Activated CD8-positive, alpha-beta T cell treated with anti-CD3 and anti-CD28 coated beads for 36 hours (primary cell): ENCODE measurements around the gene GREB1. TPM values are rescaled to one million over a fixed set of nuclear protein-coding genes. Genes with fewer than 3 reads are reported as not detected.

Experiments used
- ATAC-seq: fragments of 200-7000 bp; cut with Tn5 transposase; one replicate; pipeline ENCODE4 v1.10.0; 2021; ENCODE audit warnings: mild to moderate bottlenecking, moderate library complexity
- CTCF ChIA-PET: fragments of 350-600 bp; sonication (Branson Sonifier 250); formaldehyde crosslinking; loops from one replicate; lab custom pipeline; 2021; ENCODE audit warnings: antibody characterized with exemption; lab: Charles Lee
- POLR2A ChIA-PET: fragments of 350-600 bp; sonication (Branson Sonifier 250); formaldehyde crosslinking; loops from one replicate; lab custom pipeline; 2021; ENCODE audit warnings: antibody characterized with exemption; lab: Charles Lee
- DNase-seq: peaks from one replicate; pipeline ENCODE4 v3.0.0-alpha.2; 2020
- H3K27ac Mint-ChIP-seq: one replicate; pipeline ENCODE4 v1.8.0; 2021; ENCODE audit warnings: mild to moderate bottlenecking, mixed read lengths
- H3K27me3 Mint-ChIP-seq: one replicate; pipeline ENCODE4 v1.8.0; 2021; ENCODE audit warnings: mixed read lengths
- H3K36me3 Mint-ChIP-seq: one replicate; pipeline ENCODE4 v1.8.0; 2021; ENCODE audit warnings: low read depth, mixed read lengths
- H3K4me1 Mint-ChIP-seq: one replicate; pipeline ENCODE4 v1.8.0; 2021; ENCODE audit warnings: low read depth, mixed read lengths
- H3K4me3 Mint-ChIP-seq: one replicate; pipeline ENCODE4 v1.8.0; 2021; ENCODE audit warnings: mild to moderate bottlenecking, moderate library complexity, mixed read lengths
- H3K9me3 Mint-ChIP-seq: one replicate; pipeline ENCODE4 v1.8.0; 2021; ENCODE audit warnings: mixed read lengths
- intact Hi-C: fragments of 100-400 bp; cut with micrococcal nuclease; formaldehyde crosslinking; loops from one replicate; pipeline ENCODE4 v1.10.0; 2022
- total RNA-seq, 2 experiments: library from RNA; stranded (reverse); gene quantifications; one replicate each; pipeline ENCODE4 v1.2.3, GENCODE V29; 2021
- TF ChIP-seq, protein P1 (sequence below): fragments of 200-600 bp; IDR thresholded peaks from one replicate; pipeline ENCODE4 v1.8.0; 2022; ENCODE audit warnings: antibody characterized with exemption, mild to moderate bottlenecking

The GREB1 gene
- total RNA-seq, 2 experiments from 2014 or later = 1.5 TPM

DNA sequence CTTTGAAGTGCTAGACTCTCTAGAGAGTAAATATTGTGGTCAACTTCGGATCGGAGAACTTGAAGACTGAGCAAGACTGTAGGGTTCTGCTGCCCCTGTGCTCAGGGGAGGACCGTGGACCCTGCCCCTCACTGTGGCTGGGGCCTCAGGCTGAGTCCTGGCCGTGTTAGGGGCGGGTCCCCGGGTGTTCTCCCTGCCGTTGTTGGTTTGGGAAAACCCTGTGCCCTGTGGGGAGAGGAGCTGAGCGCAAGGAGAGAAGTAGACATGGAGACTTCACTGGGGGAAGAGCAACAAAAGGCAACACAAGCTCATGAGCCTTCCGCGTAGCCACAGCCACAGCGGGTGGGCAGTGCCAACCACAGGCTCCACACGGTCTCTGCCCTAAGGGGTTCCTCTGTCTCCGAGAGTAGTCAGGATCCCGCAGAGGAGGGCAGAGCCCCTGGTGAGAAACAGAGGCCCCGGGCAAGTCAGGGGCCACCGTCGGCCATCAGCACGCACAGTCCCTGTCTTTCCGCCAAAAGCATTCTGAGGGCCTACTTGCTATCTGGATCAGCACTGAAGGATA lies 83.1 kb downstream of the GREB1 start:
- POLR2A ChIA-PET = no interaction called here
- DNase-seq = no peak
- intact Hi-C loops = no loop called here
- no peak for ATAC-seq
- CTCF ChIA-PET = interaction anchor here (1.7 kb wide), 1 partner anchor 11 kb away, joined by 4 read pairs; no protein-coding TSS in a partner anchor
- Mint-ChIP-seq H3K27me3 (no peaks in the 10 kb centered on the region), H3K27ac (no peak overlapping the region), H3K4me1 (no peaks in the 10 kb centered on the region), H3K9me3 (no peaks in the 10 kb centered on the region), H3K4me3 (no peak overlapping the region), H3K36me3 (no peaks in the 10 kb centered on the region)
- TF ChIP-seq, protein P1, sequence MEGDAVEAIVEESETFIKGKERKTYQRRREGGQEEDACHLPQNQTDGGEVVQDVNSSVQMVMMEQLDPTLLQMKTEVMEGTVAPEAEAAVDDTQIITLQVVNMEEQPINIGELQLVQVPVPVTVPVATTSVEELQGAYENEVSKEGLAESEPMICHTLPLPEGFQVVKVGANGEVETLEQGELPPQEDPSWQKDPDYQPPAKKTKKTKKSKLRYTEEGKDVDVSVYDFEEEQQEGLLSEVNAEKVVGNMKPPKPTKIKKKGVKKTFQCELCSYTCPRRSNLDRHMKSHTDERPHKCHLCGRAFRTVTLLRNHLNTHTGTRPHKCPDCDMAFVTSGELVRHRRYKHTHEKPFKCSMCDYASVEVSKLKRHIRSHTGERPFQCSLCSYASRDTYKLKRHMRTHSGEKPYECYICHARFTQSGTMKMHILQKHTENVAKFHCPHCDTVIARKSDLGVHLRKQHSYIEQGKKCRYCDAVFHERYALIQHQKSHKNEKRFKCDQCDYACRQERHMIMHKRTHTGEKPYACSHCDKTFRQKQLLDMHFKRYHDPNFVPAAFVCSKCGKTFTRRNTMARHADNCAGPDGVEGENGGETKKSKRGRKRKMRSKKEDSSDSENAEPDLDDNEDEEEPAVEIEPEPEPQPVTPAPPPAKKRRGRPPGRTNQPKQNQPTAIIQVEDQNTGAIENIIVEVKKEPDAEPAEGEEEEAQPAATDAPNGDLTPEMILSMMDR = no peak

DNA sequence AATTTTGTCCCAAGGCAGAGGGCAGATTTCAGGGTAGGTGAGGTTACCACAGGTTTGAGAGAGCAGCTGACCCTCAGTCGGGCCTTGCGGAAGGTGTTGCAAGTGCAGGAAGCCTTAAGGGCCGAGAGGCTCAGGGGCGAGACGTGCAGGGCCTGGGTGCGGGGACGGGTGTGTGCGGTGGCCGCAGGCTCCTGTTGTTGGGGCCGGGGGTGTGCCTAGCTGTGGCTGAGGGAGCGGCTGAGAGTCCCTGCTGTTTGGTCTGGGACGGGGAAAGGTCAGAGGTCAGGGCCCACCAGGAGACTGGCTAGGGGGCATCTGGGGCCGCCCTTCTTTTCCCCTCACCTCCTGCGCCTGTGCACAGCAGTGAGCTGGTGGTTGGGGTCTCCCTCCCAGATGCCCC lies 83.7 kb downstream of the GREB1 start:
- no peaks in the 10 kb centered on the region for H3K9me3 Mint-ChIP-seq
- no peak for DNase-seq
- no peak overlapping the region for H3K27ac Mint-ChIP-seq
- TF ChIP-seq, protein P1 = no peak
- H3K27me3 Mint-ChIP-seq = no peaks in the 10 kb centered on the region
- no peak overlapping the region for H3K4me3 Mint-ChIP-seq
- no peaks in the 10 kb centered on the region for H3K4me1 Mint-ChIP-seq
- no peaks in the 10 kb centered on the region for H3K36me3 Mint-ChIP-seq
- intact Hi-C loops = no loop called here
- no peak for ATAC-seq
- ChIA-PET POLR2A (no interaction called here), CTCF (interaction anchor here (1.7 kb wide), 1 partner anchor 11 kb away, joined by 4 read pairs; no protein-coding TSS in a partner anchor)

DNA sequence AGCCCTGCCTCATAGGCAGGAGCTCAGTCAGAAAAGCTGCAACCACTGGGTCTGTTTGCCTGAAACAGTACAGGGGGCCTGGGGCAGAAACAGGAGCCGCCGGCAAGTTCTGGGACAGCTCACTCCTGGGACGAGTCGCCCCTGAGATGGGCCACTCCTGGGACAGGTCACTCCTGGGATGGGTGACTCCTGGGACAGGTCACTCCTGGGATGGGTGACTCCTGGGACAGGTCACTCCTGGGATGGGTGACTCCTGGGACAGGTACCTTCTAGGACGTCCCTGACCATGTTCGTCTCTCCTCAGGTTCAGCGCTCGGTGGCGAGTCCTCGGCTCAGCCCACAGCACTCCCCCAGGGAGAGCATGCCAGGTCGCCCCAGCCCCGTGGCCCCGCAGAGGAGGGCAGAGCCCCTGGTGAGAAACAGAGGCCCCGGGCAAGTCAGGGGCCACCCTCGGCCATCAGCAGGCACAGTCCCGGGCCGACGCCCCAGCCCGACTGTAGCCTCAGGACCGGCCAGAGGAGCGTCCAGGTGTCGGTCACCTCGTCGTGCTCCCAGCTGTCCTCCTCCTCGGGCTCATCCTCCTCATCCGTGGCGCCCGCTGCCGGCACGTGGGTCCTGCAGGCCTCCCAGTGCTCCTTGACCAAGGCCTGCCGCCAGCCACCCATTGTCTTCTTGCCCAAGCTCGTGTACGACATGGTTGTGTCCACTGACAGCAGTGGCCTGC lies 84.3 kb downstream of the GREB1 start:
- DNase-seq (no peak), ATAC-seq (no peak)
- no peaks in the 10 kb centered on the region for H3K4me1 Mint-ChIP-seq
- H3K9me3 Mint-ChIP-seq = no peaks in the 10 kb centered on the region
- no peaks in the 10 kb centered on the region for H3K36me3 Mint-ChIP-seq
- TF ChIP-seq, protein P1 = no peak
- intact Hi-C loops = no loop called here
- ChIA-PET POLR2A (no interaction called here), CTCF (interaction anchor here (1.7 kb wide), 1 partner anchor 12 kb away, joined by 4 read pairs; no protein-coding TSS in a partner anchor)
- no peak overlapping the region for H3K27ac Mint-ChIP-seq
- H3K27me3 Mint-ChIP-seq = no peaks in the 10 kb centered on the region
- no peak overlapping the region for H3K4me3 Mint-ChIP-seq

DNA sequence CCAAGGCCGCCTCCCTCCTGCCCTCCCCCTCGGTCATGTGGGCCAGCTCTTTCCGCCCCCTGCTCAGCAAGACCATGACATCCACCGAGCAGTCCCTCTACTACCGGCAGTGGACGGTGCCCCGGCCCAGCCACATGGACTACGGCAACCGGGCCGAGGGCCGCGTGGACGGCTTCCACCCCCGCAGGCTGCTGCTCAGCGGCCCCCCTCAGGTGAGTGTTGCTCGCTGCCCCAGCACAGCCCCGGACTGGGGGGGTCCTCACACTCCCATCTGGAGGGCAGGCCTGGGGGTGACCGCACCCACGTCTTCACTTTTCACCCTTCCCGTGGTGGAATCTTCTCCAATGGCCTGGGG lies 84.8 kb downstream of the GREB1 start:
- H3K9me3 Mint-ChIP-seq = no peaks in the 10 kb centered on the region
- no peak overlapping the region for H3K27ac Mint-ChIP-seq
- H3K4me1 Mint-ChIP-seq = no peaks in the 10 kb centered on the region
- TF ChIP-seq, protein P1 = no peak
- ATAC-seq (no peak), DNase-seq (no peak)
- intact Hi-C loops = no loop called here
- ChIA-PET CTCF (no interaction called here), POLR2A (no interaction called here)
- H3K27me3 Mint-ChIP-seq = no peaks in the 10 kb centered on the region
- H3K4me3 Mint-ChIP-seq = no peak overlapping the region
- H3K36me3 Mint-ChIP-seq = no peaks in the 10 kb centered on the region

DNA sequence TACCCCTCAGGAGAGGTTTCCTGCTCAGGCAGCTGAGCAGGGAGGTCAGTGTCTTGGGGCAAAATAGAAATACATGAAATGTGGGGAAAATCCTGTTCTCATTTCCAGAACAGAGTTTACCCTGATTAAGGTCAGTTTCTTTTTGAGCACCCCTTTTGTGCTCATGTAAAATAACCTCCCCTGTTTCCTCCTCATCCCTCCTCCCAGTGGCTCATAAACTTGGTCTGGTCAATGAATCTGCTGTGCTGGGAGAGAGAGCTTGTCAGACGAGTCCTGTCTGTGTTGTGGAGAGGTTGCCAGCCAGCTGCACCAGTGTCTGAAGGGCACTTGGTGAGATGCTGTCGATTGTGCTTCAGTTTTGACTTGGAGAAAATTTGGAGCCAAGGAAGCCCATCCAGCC lies 87.6 kb downstream of the GREB1 start:
- TF ChIP-seq, protein P1 = no peak
- intact Hi-C loops = no loop called here
- no peak for ATAC-seq
- H3K4me3 Mint-ChIP-seq = no peak overlapping the region
- H3K27ac Mint-ChIP-seq = no peak overlapping the region
- no peaks in the 10 kb centered on the region for H3K27me3 Mint-ChIP-seq
- H3K4me1 Mint-ChIP-seq = no peaks in the 10 kb centered on the region
- no peaks in the 10 kb centered on the region for H3K9me3 Mint-ChIP-seq
- ChIA-PET CTCF (interaction anchor here (1.0 kb wide), 1 partner anchor 68 kb away, joined by 3 read pairs; no protein-coding TSS in a partner anchor), POLR2A (no interaction called here)
- DNase-seq = no peak
- H3K36me3 Mint-ChIP-seq = no peaks in the 10 kb centered on the region
